Stimulated activated CD8-positive, alpha-beta memory T cell treated with anti-CD3 and anti-CD28 coated beads, Interleukin-7, amount 100 ng/mL, for 48 hours (primary cell): ENCODE results near the gene CLIC3.
"Not testable (repeated sequence)": the region's sequence is repeated elsewhere in the genome, so short reads cannot be mapped to it uniquely, and the experiment has no call there.

ENCODE experiments used
- DNase-seq, 2 donors: peaks; one replicate each; pipeline ENCODE4 v3.0.0-alpha.2; 2020; ENCODE audit warnings: low read depth in 1 of 2; ENCODE audit errors: extremely low read depth in 1 of 2

The CLIC3 gene

GRCh38 chr9:137006116-137007003 lies 10.0 kb upstream of the CLIC3 start:
- DNase-seq, result no peak

GRCh38 chr9:137004285-137004684 lies 7.9 kb upstream of the CLIC3 start:
- DNase-seq, result not testable (repeated sequence)

GRCh38 chr9:137002646-137003041 lies 6.3 kb upstream of the CLIC3 start:
- no peak for DNase-seq

- DNase-seq, result no peak
Observed at GRCh38 chr9:137001857-137002645, 5.7 kb upstream of the CLIC3 start.

- peak in 1 of 2 donors; percentile 42 for DNase-seq
Observed at GRCh38 chr9:137000177-137000930, 4.0 kb upstream of the CLIC3 start.

GRCh38 chr9:136997830-136998234 lies 1.5 kb upstream of the CLIC3 start:
- DNase-seq, result no peak

- DNase-seq, result no peak
Observed at GRCh38 chr9:136997371-136997770, 1.0 kb upstream of the CLIC3 start.

- DNase-seq, result no peak
Observed at GRCh38 chr9:136995772-136996311, 526 bp downstream of the CLIC3 start.

GRCh38 chr9:136995362-136995761 lies 1.0 kb downstream of the CLIC3 start:
- no peak for DNase-seq

- no peak for DNase-seq
Observed at GRCh38 chr9:136994888-136995230, 1.5 kb downstream of the CLIC3 start.

GRCh38 chr9:136994180-136994887 lies 2.0 kb downstream of the CLIC3 start:
- no peak for DNase-seq

GRCh38 chr9:136992819-136993369 lies 3.5 kb downstream of the CLIC3 start:
- no peak for DNase-seq

GRCh38 chr9:136991993-136992818 lies 4.2 kb downstream of the CLIC3 start, which contains the start of gene PAXX:
Gene PAXX, plus strand, starts transcription at chr9:136992422. Its CDS starts 22 bp downstream, at chr9:136992444.
- DNase-seq, result peak; percentile 86

- no peak for DNase-seq
Observed at GRCh38 chr9:136990242-136990911, 6.0 kb downstream of the CLIC3 start.

GRCh38 chr9:136988872-136989271 lies 7.5 kb downstream of the CLIC3 start:
- DNase-seq, result no peak

GRCh38 chr9:136985853-136986252 lies 10.5 kb downstream of the CLIC3 start:
- no peak for DNase-seq

GRCh38 chr9:136985027-136985602 lies 11.3 kb downstream of the CLIC3 start:
- no peak for DNase-seq

- DNase-seq, result no peak
Observed at GRCh38 chr9:136984464-136985026, 11.8 kb downstream of the CLIC3 start.
